ENCODE data around the gene LRMDA.
"Not testable (repeated sequence)": the region's sequence is repeated elsewhere in the genome, so short reads cannot be mapped to it uniquely, and the experiment has no call there.

LRMDA gene

GRCh38 chr10:75722609-75723008 is 291.2 kb downstream of the LRMDA start:
- DNase-seq: no peak

- no peak for DNase-seq
Observed at GRCh38 chr10:75723319-75723980, 292.0 kb downstream of the LRMDA start.

- DNase-seq: no peak
Observed at GRCh38 chr10:75724047-75724446, 292.6 kb downstream of the LRMDA start.

GRCh38 chr10:75726522-75727483 is 295.4 kb downstream of the LRMDA start:
- DNase-seq: no peak

- no peak for DNase-seq
Observed at GRCh38 chr10:75730847-75731246, 299.4 kb downstream of the LRMDA start.

- no peak for DNase-seq
Observed at GRCh38 chr10:75733135-75733890, 301.9 kb downstream of the LRMDA start.

GRCh38 chr10:75736151-75736640 is 304.8 kb downstream of the LRMDA start:
- DNase-seq: no peak

GRCh38 chr10:75736889-75737579 is 305.6 kb downstream of the LRMDA start:
- DNase-seq: no peak

- DNase-seq: no peak
Observed at GRCh38 chr10:75737580-75737949, 306.1 kb downstream of the LRMDA start.

- DNase-seq: no peak
Observed at GRCh38 chr10:75738924-75739323, 307.5 kb downstream of the LRMDA start.

- DNase-seq: no peak
Observed at GRCh38 chr10:75739414-75740143, 308.2 kb downstream of the LRMDA start.

GRCh38 chr10:75740541-75740940 is 309.1 kb downstream of the LRMDA start:
- no peak for DNase-seq

GRCh38 chr10:75742355-75742754 is 310.9 kb downstream of the LRMDA start:
- no peak for DNase-seq

- DNase-seq: no peak
Observed at GRCh38 chr10:75743291-75743778, 311.9 kb downstream of the LRMDA start.

- DNase-seq: no peak
Observed at GRCh38 chr10:75744261-75744660, 312.8 kb downstream of the LRMDA start.

GRCh38 chr10:75746356-75746755 is 314.9 kb downstream of the LRMDA start:
- no peak for DNase-seq

- not testable (repeated sequence) for DNase-seq
Observed at GRCh38 chr10:75750093-75750875, 318.9 kb downstream of the LRMDA start.

GRCh38 chr10:75751232-75751631 is 319.8 kb downstream of the LRMDA start:
- no peak for DNase-seq

- no peak for DNase-seq
Observed at GRCh38 chr10:75753621-75754020, 322.2 kb downstream of the LRMDA start.

GRCh38 chr10:75754096-75754831 is 322.8 kb downstream of the LRMDA start:
- DNase-seq: no peak
